ENCODE data around the gene GDF15.
A peak's percentile ranks its signal among the peaks of the same experiment; 100 is the strongest.
"Not testable (repeated sequence)": the region's sequence is repeated elsewhere in the genome, so short reads cannot be mapped to it uniquely, and the experiment has no call there.

Gene GDF15, protein sequence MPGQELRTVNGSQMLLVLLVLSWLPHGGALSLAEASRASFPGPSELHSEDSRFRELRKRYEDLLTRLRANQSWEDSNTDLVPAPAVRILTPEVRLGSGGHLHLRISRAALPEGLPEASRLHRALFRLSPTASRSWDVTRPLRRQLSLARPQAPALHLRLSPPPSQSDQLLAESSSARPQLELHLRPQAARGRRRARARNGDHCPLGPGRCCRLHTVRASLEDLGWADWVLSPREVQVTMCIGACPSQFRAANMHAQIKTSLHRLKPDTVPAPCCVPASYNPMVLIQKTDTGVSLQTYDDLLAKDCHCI

DNA sequence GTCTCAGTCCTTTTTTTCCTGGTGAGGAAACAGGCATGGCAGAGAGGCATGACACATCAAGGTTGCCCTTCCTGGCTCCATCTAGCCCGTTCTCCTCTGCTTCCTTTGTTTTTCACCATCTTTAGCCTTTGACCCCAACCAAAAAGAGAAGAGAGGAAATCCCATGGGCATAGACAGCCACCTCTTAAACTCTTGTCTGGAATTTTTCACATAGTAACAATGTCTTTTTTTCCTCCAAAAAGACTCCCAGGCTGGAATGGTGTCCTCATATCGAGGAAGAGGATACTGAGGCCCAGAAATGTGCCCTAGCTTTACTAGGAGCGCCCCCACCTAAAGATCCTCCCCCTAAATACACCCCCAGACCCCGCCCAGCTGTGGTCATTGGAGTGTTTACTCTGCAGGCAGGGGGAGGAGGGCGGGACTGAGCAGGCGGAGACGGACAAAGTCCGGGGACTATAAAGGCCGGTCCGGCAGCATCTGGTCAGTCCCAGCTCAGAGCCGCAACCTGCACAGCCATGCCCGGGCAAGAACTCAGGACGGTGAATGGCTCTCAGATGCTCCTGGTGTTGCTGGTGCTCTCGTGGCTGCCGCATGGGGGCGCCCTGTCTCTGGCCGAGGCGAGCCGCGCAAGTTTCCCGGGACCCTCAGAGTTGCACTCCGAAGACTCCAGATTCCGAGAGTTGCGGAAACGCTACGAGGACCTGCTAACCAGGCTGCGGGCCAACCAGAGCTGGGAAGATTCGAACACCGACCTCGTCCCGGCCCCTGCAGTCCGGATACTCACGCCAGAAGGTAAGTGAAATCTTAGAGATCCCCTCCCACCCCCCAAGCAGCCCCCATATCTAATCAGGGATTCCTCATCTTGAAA lies at the start of gene GDF15:
TSS of gene GDF15 (plus strand) at position 484 of the 868 bp plus-strand sequence. CDS start at position 516, 32 bp downstream.
- DNase-seq (ENCODE audit: low read depth in 2 of 2): no peak

DNA sequence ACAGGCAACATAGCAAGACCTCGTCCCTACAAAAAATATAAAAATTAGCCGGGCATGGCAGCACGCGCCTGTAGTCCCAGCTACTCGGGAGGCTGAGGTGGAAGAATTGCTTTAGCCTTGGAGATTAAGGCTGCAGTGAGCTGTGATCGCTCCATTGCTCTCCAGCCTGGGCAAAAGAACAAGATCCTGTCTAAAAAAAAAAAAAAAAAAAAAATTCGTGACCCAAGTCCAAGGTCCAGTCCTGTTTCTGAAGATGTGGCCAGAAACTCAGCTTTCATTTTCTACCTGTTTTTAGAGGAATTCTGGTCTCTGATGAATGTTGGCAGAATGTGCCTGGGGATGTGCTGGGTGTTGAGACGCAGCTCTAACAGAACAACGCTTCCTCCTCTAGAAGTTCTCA lies 47.4 kb upstream of the GDF15 start:
- no peak for DNase-seq (ENCODE audit: low read depth in 2 of 2)

DNA sequence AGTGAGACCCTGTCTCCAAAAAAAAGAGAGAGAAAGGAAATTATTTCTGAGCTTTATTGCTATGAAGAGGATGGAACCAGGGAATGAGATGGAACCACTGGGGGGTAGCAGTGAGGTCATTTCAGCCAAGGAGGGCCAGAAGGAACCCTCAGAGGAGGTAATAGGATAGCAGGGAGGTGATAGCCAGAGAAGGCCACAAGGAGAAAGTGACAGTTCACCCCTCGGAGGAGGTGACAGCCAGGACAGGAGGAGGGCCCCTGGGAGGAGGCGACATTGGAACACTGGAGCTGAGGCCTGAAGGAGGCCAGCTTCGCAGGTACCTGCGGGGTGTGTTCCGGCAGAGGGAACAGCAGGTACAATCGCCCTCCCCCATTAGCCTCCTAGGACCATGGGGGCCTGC lies 46.2 kb upstream of the GDF15 start:
- DNase-seq (ENCODE audit: low read depth in 2 of 2): no peak

DNA sequence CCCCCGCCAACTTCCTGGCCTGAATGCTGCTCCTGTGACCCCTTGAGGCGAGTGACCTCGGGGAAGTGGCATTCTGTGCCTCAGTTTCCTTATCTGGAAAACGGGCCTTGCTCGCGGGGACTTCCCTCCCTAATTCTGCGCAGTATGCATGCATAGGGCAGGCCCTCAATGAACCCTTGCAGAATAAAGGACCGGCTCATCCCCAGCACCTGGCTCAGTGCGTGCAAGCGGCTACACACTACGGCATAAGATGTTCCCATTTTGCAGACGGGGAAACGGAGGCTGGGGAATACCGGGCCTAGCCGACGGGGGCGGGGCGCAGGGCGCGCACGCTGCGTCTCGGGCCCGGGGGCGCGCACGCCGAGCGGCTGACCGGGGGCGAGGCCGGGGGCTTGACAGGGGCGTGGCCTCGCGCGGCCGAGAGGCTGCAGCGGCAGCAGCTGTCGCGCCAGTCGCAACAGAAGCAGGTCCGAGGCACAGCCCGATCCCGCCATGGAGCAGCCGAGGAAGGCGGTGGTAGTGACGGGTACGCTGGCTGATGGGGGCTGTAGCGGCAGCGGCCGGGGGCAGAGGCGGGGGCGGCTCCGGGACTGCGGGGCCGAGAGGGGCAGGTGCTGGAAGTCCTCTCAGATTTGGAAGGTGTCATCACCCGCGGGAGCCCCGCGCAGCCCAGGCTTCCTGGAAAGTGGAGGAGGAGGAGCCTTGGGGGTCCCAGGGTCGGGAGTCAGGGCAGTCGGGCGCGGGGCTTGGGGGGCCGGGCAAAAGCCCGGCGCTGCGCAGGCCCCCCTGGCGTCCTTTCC lies 45.6 kb upstream of the GDF15 start, which contains the start of gene PGPEP1:
TSS of gene PGPEP1 (plus strand) at position 409 of the 800 bp plus-strand sequence. CDS start at position 493, 84 bp downstream.
- DNase-seq (ENCODE audit: low read depth in 2 of 2): peak; percentile 30 to 74

- DNase-seq (ENCODE audit: low read depth in 2 of 2): peak; percentile 49 to 72
Observed at GRCh38 chr19:18340990-18341868, 44.7 kb upstream of the GDF15 start.

DNA sequence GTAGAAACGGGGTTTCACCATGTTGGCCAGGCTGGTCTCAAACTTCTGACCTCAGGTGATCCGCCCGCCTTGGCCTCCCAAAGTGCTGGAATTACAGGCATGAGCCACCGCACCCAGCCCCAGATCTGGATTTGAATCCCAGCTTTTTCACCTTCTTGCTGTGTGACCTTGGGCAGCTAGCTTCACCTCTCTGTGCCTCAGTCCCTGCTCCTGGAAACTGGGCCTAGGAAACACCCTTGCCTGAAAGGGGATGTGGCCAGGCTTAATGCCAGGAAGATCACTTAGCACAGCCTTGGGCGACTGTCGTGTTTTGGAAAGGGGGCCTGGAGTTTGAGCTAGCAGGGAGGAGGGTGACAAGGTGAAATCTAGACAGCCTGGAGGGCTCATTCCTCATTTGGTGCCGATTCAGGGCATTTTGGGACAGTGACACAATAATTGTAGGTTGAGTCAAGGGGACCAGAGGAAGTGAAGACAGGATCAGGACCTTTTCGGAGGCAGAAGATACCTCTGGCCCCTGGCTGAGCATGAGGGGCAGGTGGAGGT lies 43.8 kb upstream of the GDF15 start:
- DNase-seq (ENCODE audit: low read depth in 2 of 2): no peak

- DNase-seq (ENCODE audit: low read depth in 2 of 2): no peak
Observed at GRCh38 chr19:18344582-18344950, 41.4 kb upstream of the GDF15 start.

- no peak for DNase-seq (ENCODE audit: low read depth in 2 of 2)
Observed at GRCh38 chr19:18345296-18345695, 40.7 kb upstream of the GDF15 start.

GRCh38 chr19:18346091-18346490 lies 39.9 kb upstream of the GDF15 start:
- DNase-seq (ENCODE audit: low read depth in 2 of 2): no peak

DNA sequence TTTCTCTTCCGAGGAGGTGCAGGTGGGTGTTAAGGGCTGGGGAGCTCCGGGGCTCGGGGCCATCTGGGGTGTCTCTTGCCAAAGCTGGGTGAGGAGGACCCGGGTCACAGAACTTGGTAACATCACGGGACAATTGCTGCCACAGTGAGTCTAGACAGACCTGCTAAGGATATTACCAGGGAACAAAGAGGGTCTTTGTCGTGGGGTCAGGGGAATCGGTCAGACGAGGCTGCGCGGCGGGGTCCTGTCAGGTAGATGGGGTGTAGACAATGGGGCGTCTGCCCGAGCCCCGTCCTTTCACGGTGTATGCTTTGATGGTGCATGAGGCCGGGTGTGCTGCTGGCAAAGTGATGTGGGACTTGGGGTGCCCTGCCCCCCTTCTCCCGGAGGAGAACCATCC lies 37.8 kb upstream of the GDF15 start:
- DNase-seq (ENCODE audit: low read depth in 2 of 2): no peak

DNA sequence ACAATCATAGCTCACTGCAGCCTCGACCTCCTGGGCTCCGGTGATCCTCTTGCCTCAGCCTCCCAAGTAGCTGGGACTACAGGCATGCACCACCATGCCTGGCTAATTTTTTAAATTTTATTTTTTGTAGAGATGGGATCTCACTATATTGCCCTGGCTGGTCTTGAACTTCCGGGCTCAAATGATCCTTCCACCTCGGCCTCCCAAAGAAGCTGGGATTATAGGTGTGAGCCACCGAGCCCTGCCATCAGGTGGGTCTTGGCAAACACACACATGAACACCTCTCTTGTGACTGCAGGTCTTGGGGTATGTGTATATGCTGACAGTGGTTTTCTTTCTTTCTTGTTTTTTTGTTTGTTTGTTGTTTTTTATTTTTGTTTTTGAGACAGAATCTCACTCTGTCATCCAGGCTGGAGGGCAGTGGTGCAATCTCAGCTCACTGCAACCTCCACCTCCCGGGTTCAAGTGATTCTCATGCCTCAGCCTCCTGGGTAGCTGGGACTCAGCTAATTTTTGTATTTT lies 37.1 kb upstream of the GDF15 start:
- DNase-seq (ENCODE audit: low read depth in 2 of 2): not testable (repeated sequence)

DNA sequence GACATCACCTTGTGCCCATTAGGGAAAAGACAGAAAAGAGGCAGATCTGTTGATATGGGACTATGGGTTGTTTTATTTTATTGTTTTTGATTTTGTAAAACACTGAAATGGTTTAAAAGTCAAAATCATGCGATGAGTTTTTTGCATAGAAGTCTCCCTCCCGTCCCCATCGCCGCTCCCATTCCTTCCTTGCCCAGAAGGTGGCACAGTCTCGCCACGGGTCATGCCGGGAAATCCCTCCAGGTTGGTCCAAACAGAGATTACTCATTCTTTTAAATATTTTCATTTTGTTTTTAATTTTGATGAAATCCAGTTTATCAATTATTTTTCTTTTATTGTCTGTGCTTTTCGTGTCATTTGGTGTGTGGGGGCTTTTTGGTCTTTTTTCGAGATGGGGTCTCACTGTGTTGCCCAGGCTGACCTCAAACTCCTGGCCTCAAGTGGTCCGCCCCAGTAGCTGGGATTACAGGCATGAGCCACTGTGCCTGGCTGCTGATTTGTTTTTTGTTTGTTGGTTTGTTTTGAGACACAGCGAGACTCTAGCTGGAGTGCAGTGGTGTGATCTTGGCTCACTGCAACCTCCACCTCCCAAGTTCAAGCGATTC lies 36.3 kb upstream of the GDF15 start:
- peak in 1 of 2 donors; percentile 20 for DNase-seq (ENCODE audit: low read depth in 2 of 2)

- DNase-seq (ENCODE audit: low read depth in 2 of 2): no peak
Observed at GRCh38 chr19:18350490-18350889, 35.5 kb upstream of the GDF15 start.

- no peak for DNase-seq (ENCODE audit: low read depth in 2 of 2)
Observed at GRCh38 chr19:18351544-18351943, 34.4 kb upstream of the GDF15 start.

- DNase-seq (ENCODE audit: low read depth in 2 of 2): no peak
Observed at GRCh38 chr19:18353378-18354005, 32.5 kb upstream of the GDF15 start.

DNA sequence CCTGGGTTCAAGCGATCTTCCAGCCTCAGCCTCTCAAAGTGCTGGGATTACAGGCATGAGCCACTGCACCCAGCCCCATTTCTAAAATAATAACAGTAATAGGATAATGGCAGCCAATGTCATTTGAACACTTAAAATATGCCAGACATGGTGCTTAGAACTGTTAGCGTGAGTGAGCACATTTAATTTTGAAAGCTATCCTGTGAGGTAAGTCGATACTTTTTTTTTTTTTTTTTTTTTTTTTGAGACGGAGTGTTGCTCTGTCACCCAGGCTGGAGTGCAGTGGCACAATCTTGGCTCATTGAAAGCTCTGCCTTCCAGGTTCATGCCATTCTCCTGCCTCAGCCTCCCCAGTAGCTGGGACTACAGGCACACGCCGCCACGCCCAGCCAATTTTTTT lies 31.2 kb upstream of the GDF15 start:
- not testable (repeated sequence) for DNase-seq (ENCODE audit: low read depth in 2 of 2)

DNA sequence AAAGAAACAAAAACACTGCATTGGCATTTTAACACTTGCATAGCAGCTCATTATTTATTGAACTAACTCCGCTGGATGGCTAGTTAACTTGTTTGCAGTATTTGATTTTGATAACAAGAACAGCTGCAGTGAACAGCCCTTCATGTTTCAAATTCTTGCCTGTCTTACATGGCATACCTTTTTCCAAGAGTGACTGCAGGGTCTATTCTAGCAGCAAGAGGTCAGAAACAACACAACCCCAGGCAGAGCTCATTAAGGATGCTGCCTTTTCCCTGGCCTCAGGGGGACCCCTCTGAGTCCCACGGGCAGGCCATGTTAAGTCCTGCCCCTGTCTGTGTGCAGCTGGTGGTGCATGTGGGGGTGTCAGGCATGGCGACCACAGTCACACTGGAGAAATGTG lies 28.9 kb upstream of the GDF15 start:
- DNase-seq (ENCODE audit: low read depth in 2 of 2): no peak

DNA sequence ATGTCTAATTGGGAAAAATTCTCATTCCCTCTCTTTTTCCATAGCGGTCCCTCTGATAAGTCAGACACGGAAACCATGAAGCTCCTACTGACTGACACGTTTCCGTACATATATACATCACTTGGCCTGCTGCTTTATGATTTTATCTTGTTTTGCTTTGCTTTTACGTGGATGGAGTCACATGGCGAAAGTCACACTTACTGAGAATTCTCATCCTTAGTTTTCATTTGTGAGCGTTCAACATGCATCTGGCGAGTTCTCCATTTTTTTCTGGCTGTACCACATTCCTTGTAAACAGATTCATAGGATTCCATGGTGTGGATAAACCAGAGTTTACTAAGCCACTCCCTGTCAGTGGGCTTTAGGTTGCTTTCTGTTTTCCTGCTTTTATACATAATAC lies 24.3 kb upstream of the GDF15 start:
- no peak for DNase-seq (ENCODE audit: low read depth in 2 of 2)

DNA sequence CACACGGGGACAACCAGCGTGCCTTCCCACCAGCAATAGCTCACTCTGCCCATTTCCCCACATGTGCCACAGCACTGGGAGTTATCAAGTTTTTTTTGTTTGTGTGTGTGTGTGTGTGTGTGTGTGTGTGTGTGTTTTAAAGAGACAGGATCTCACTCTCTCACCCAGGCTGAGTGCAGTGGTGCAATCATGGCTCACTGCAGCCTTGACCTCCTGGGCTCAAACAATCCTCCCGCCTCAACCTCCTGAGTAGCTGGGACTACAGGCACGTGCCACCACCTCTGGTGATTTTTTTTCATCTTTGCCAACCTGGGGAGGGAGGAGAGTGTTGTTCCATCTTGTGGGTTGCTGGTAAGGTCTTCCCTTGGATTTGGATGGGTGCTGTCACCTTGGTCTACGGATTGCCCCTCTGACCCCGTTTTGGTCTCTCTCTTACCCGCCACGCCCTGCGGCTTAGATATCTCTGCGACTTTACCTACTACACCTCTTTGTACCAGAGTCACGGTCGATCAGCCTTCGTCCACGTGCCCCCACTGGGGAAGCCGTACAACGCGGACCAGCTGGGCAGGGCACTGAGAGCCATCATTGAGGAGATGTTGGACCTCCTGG lies 22.9 kb upstream of the GDF15 start:
- no peak for DNase-seq (ENCODE audit: low read depth in 2 of 2)

Measured in stimulated activated CD4-positive, alpha-beta T cell treated with anti-CD3 and anti-CD28 coated beads, Interleukin-15, amount 100 ng/mL, for 48 hours (primary cell).